Lower leg skin (tissue), 4 donors: ENCODE data around the gene TDRD9. TPM values are rescaled to one million over a fixed set of nuclear protein-coding genes. Genes with fewer than 3 reads are reported as not detected.
"Not testable (repeated sequence)": the region's sequence is repeated elsewhere in the genome, so short reads cannot be mapped to it uniquely, and the experiment has no call there.

Experiments used
- DNase-seq, 2 donors: peaks; one replicate each; pipeline ENCODE4 v3.0.0-alpha.2; 2019; ENCODE audit warnings: low spot score in 2 of 2
- H3K4me3 ChIP-seq: fragments of 200-600 bp; sonication (generic); 2 replicates; pipeline ENCODE4 v1.5.1; 2017; ENCODE audit warnings: mild to moderate bottlenecking, low read depth; ENCODE audit not compliant: poor library complexity, severe bottlenecking
- CTCF ChIP-seq, 3 donors: fragments of 450-650 bp; IDR thresholded peaks; one replicate each; pipeline ENCODE4 v1.5.1; 2016; ENCODE audit warnings: antibody characterized with exemption in 3 of 3, mild to moderate bottlenecking in 3 of 3, moderate library complexity in 2 of 3
- POLR2A ChIP-seq, 2 donors: fragments of 450-650 bp; IDR thresholded peaks; one replicate each; pipeline ENCODE4 v1.6.1; 2016 to 2017; ENCODE audit warnings: antibody characterized with exemption in 2 of 2, mild to moderate bottlenecking in 1 of 2, moderate library complexity in 1 of 2
- WGBS, 2 donors: methylation state at CpG; one replicate each; pipeline ENCODE4 v1.1.5; 2018; 5-methylcytosine and 5-hydroxymethylcytosine counted together
- intact Hi-C: fragments of 100-400 bp; cut with DNase I; formaldehyde crosslinking; loops from one replicate; pipeline ENCODE4 v1.15.0; 2023; ENCODE audit warnings: low total_unique reads
- total RNA-seq, 4 donors: library from RNA; depleted of rRNA; stranded (reverse); fragments of >200 nt; gene quantifications; one replicate each; pipeline ENCODE4 v1.1.0, GENCODE V29; 2016

The TDRD9 gene
- total RNA-seq, 4 donors from 2014 or later, result 0.15 to 0.49 (median 0.16) TPM

DNA sequence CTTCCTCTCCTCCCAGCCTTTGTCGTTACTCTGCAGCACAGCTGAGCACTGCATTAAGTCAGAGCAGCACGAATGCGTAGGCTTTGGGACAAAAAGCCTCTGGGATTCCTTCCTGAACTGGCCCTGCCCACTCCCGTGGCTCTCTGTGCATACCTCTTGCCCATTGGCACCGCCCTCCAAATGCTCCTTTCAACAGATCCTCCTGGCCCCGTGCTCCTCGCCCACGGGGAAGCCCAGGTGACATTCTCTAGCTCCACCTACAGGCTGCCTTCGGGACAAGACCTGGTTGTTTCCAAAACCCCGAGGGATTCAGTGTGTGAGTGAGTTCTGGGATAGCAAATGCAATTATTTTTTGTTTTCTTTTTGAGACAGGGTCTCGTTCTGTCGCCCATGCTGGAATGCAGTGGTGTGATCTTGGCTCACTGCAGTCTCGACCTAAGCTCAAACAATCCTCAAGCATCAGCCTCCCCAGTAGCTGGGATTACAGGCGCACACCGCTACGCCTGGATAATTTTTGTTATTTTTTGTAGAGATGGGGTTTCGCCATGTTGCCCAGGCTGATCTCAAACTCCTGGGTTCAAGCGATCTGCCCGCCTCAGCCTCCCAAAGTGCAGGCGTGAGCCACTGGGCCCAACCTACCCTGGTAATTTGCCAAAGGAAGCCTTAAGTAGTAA is 17.9 kb upstream of the TDRD9 start:
- intact Hi-C loops, result loop anchor here (10.0 kb wide), 1 partner anchor 96 kb away; no protein-coding TSS in a partner anchor
- no peak for TF ChIP-seq POLR2A (IDR thresholded peaks at IDR 0.05)
- TF ChIP-seq CTCF (IDR thresholded peaks at IDR 0.05), result peak in 1 of 3 donors; percentile 53
- WGBS, 2 donors, result 23 to 26% methylated on average over 20 of the region's 20 CpGs
- H3K4me3 ChIP-seq, result no peak overlapping the region
- peak; percentile 64 to 93 for DNase-seq

- TF ChIP-seq CTCF (IDR thresholded peaks at IDR 0.05) (no peak), POLR2A (IDR thresholded peaks at IDR 0.05) (no peak)
- intact Hi-C loops, result loop anchor here (10.0 kb wide), 1 partner anchor 96 kb away; no protein-coding TSS in a partner anchor
- no peak overlapping the region for H3K4me3 ChIP-seq
- DNase-seq, result no peak
- WGBS, 2 donors, result 69 to 82% methylated on average over 6 of the region's 6 CpGs
Measured at GRCh38 chr14:103910984-103911383, 17.3 kb upstream of the TDRD9 start.

GRCh38 chr14:103915616-103916015 is 12.6 kb upstream of the TDRD9 start:
- no peak overlapping the region for H3K4me3 ChIP-seq
- 93 to 95% methylated on average over 6 of the region's 6 CpGs for WGBS, 2 donors
- intact Hi-C loops, result loop anchor here (10.0 kb wide), 1 partner anchor 101 kb away; no protein-coding TSS in a partner anchor
- no peak for DNase-seq
- TF ChIP-seq POLR2A (IDR thresholded peaks at IDR 0.05) (no peak), CTCF (IDR thresholded peaks at IDR 0.05) (no peak)

GRCh38 chr14:103916636-103917262 is 11.5 kb upstream of the TDRD9 start:
- WGBS, 2 donors, result 71 to 72% methylated on average over 14 of the region's 14 CpGs
- intact Hi-C loops, result loop anchor here (10.0 kb wide), 1 partner anchor 102 kb away; no protein-coding TSS in a partner anchor
- TF ChIP-seq POLR2A (IDR thresholded peaks at IDR 0.05) (no peak), CTCF (IDR thresholded peaks at IDR 0.05) (no peak)
- DNase-seq, result no peak
- no peak overlapping the region for H3K4me3 ChIP-seq

GRCh38 chr14:103920981-103921854 is 7.0 kb upstream of the TDRD9 start:
- peak; percentile 85 to 98 for DNase-seq

DNA sequence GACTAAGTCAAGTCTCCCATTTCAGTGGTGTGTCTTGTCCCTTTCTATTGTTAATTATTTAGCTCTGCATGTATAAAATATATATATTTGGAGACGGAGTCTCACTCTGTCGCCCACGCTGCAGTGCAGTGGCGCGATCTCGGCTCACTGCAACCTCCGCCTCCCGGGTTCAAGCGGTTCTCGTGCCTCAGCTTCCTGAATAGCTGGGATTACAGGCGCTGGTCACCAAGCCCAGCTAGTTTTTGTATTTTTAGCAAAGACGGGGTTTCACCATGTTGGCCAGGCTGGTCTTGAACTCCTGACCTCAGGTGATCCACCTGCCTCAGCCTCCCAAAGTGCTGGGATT is 6.4 kb upstream of the TDRD9 start:
- 64 to 71% methylated on average over 12 of the region's 12 CpGs for WGBS, 2 donors
- peak in 1 of 2 donors; percentile 32 for DNase-seq
- intact Hi-C loops, H3K4me3 ChIP-seq: not testable (repeated sequence)

More at GRCh38 chr14:103920981-103921854, 7.0 kb upstream of the TDRD9 start:
- intact Hi-C loops, result no loop called here
- WGBS, 2 donors, result 1% methylated on average over 40 to 57 of the region's 58 CpGs
- H3K4me3 ChIP-seq, result peak overlapping the region; percentile 87
- TF ChIP-seq POLR2A (IDR thresholded peaks at IDR 0.05) (peak in 1 of 2 donors; percentile 9), CTCF (IDR thresholded peaks at IDR 0.05) (peak in 2 of 3 donors; percentile 54 to 65)
